HG03064 (cell line): ENCODE measurements around the gene TSC22D3.
"Not testable (repeated sequence)": the region's sequence is repeated elsewhere in the genome, so short reads cannot be mapped to it uniquely, and the experiment has no call there.

Experiments used
- ATAC-seq: cut with Tn5 transposase; IDR thresholded peaks from one replicate; pipeline ENCODE4 v1.9.1; 2021; ENCODE audit warnings: low read depth; ENCODE audit not compliant: unreplicated experiment

The TSC22D3 gene

DNA sequence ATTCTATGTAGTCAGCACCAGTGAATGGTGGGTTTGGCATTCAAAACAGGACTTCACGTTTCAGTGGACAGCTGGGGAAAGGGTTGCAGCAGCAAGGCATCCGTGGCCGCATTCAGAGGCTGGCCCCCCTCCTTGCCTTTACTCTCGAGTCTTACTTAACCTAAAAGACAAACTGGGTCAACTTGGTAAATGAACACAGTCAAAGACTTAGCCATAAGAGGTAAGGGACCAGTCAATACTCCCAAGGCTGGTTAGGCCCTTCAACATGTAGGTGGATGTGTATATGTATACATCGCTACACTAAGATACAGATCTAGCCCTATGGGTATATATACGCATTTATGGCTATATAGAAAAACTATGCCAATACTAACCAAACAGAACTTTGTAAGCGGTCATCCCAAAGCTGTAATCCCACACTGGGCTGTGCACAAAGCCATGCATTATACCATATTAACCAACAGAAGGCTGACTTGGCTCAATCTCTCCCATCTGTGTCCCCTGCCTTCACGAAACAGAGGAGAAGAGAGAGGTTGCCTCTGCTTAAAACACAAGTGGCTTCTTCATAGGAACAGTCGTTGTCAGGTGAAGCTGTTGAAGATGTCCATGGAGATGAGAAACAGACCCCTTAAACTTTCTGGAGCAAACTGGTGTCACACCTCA lies 61.9 kb downstream of the TSC22D3 start:
- ATAC-seq: no peak

- no peak for ATAC-seq
Observed at GRCh38 chrX:107713203-107713542, 62.4 kb downstream of the TSC22D3 start.

DNA sequence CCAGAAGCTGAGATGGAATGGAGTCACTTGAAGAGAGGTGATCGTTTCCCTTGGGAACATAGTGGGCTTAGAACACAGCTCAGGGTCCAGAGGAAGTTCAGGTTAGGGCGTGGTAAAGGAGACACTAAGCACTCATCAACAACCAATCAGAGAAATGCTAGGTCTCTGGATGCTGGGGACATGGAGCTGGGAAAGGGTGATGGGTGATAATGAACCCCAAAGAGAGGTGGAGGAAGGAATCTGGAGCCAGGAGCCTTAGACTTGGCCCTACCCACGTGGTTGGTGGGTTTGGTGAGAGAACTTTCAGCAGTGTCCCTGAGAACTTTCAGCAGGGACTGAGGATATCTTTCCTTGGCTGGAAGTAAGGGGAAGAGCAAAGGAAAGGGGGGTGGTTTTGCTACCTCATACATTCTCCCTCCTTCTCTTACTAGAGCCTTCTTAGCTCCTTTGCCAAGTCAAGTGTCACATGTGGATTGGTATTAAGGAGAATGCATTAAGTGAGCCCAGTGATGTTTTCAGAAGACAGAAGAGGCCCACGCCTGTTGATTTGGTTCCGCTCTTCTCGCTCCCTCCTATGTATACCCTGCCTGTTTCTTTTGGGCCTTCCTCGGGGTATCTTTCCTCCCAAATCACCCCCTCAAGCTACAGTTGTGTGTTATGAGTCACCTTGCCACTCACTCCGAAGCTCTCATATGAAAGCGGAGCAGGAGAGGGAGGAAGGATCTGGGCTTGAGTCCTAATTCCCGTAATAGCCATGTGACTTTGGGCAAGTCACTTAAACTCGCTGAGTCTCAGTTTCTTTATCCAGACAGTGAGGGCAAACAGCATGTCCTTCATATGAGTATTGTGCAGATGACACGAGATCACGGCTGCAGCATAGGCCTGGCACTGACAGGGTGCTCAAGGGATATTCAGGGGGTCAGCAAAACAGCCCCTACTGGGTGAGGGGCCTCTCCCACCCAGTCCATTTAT lies 63.1 kb downstream of the TSC22D3 start:
- ATAC-seq: no peak

GRCh38 chrX:107711521-107712181 lies 63.9 kb downstream of the TSC22D3 start:
- ATAC-seq: no peak

DNA sequence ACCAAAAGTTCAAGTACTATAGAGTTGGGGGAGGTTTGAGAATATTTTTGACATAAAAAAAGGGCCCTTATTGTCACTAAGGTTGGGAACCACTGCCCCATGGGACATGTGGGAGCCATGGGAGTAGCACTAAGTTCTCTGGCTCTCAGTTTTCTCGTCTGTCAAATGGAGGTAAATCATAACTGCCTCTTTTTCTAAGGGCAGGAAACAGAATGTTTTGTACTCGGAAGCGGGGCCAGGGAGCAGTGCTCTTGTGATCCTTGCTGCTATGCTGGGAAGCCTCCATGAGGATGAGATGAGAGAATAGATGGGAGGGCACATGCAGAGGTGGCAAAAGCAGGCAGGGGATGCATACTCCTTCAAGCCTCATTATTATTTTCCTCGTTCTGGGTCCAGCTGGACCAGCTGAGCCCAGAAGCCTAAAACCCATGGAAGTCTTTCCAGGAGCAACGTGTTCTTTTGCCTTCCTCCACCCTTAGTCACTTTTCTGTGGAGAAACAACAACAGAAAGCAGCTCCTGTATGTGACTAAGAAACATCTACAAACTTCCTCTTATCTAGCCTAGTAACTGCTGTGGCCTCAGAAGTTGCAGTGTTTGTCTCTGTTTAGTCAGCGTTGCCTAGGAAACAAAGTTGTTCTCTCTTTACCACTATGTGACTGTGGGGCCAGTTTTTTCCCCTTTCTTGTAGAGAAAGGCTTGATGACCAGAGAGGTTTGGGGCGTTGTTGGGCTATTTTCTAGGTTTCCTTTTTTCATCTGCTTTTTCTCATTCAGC lies 64.8 kb downstream of the TSC22D3 start:
- peak; percentile 90 for ATAC-seq

DNA sequence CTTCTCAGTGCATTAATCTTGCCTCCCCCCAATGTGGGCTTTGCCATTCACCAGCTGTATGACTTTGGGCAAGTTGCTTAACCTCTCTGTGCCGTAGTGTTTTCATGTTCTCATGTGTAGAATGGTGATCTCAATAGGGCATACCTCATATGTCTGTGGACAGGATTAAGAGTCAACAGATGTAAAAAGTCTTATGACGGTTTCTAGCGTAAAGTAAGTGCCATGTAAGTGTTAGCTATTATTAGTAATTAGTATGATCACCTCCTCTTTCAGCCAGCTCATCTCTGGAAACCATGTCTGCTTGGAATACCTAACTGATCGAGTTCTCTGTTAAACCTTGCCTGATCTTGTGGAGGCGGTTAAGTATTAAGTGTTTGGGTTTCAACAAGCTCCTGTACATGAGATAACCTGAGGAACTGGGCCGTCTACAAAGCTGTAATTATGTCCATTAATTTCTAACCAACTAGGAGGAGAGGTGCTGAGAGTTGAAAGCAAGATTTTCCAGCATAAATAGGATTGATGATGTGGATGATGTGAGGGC lies 66.3 kb downstream of the TSC22D3 start:
- ATAC-seq: no peak

DNA sequence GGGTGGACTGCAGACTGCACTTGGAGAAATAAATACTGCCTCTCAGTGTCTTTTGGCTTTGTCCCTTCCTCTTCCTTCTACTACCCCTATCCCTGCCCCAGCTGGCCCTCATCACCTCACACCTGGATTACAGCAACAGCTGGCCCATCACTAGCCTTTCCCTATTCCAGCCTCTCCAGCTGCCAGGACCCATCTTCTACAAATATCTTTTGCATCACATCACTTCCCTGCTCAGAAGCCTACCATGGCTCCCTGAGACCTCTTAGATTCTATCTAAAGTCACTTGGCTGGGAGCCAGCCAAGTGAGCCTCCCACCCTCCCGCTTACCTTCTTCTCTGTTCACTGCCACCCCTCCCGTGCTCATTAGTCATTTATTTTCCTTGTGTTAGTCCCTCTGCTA lies 66.8 kb downstream of the TSC22D3 start:
- no peak for ATAC-seq

- ATAC-seq: no peak
Observed at GRCh38 chrX:107707866-107708265, 67.7 kb downstream of the TSC22D3 start.

- no peak for ATAC-seq
Observed at GRCh38 chrX:107706309-107706708, 69.3 kb downstream of the TSC22D3 start.

DNA sequence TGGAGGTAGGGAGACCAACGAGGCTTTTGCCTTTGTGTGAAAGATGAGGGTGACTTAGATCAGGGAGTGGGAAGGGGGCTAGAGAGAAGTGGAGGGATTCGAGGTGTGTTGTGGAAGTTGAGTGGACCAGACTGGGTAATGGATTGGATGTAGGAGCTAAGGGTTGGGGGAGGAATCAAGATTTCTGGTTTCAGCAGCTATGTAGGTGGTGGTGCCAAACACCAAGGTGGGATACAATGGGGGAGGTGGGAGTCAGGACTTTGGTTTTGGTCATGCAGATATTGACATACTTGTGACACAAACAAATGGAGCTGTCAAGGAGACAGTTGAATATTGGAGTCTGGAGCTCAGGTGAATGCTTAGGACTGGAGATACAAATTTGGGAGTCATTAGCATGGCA lies 71.0 kb downstream of the TSC22D3 start:
- ATAC-seq: no peak

- ATAC-seq: no peak
Observed at GRCh38 chrX:107704181-107704580, 71.4 kb downstream of the TSC22D3 start.

DNA sequence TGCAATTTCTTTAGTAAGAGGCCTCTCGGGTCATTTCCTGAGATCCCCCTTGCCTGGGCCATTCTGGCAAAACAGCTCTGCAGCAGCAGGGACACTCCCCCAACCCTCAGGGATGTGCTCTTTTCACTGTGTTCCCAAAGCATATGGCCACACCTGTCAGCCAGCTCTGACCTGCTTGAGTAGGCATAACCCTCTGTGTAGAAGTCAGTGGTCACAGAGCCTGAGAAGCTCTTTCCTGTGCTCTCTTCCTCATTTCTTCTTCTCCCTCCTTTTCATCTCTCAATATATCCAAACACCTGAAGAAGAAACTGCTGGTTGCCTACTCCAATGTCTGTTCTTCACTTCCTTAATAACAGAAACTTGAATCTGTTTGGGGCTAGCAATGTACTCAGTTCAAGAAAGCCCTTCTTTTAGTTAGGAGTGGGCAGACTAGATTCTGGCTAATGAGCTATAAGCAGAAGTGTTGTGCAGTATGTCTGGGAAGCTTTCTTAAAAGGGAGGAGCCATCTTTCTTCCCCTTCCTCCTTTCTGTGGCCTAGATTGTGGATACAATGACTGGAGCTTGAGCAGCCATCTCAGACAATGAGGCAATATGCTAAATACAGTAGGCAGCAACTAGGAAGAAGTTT lies 74.0 kb downstream of the TSC22D3 start:
- ATAC-seq: peak; percentile 82

DNA sequence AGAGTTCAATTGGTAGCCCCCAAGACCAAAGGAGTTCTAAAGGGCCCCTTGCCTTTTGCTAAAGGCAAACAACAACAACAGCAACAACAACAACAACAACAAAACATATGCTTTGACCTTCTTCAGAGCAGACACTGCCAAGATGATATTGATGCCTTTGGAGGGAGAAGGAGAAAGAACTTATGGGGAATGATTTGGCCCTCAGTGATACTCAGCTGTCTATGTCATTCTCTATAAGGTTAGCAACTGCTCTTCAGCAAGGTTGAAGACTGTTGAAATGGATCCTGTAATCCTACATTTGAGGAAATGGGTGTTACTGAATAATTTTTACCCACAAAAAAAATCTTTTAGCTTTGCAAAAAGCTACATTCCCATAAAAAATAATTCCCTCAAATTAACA lies 74.8 kb downstream of the TSC22D3 start:
- no peak for ATAC-seq

- no peak for ATAC-seq
Observed at GRCh38 chrX:107700317-107700774, 75.2 kb downstream of the TSC22D3 start.

DNA sequence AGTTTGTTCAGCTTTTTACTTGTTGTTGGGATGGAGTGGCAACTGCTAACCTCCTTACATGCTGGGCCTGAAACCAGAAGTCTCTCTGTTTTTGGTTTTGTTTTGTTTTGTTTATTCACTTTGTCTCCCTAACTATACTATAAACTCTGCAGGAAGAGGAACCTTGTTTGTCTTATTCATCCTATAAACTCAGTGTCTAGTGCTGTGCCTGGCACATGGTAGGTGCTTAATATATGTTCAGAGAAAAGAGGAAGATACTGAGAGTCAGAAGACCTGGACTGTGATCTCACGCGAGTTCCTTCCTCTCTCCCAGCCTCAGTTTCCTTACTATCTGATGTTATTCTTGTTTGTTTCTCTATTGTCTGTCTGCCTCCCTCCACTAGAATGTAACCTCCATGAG lies 76.0 kb downstream of the TSC22D3 start:
- no peak for ATAC-seq

DNA sequence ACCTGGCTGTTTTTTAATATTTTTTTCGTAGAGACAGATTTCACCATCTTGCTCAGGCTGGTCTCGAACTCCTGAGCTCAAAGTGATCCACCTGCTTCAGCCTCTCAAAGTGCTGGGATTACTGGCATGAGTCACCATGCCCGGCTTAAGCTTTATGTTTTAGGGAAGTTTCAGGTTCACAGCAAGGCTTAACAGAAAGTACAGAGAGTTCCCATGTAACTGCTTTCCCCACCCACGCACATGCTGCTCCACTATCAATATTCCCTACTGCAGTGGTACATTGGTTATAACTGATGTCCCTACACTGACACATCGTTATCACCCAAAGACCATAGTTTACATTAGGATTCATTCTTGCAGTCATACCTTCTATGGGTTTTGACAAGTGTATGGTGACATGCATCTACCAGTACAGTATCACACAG lies 84.6 kb downstream of the TSC22D3 start:
- ATAC-seq: no peak

GRCh38 chrX:107687445-107687844 lies 88.1 kb downstream of the TSC22D3 start:
- no peak for ATAC-seq

GRCh38 chrX:107686792-107687191 lies 88.8 kb downstream of the TSC22D3 start:
- no peak for ATAC-seq

DNA sequence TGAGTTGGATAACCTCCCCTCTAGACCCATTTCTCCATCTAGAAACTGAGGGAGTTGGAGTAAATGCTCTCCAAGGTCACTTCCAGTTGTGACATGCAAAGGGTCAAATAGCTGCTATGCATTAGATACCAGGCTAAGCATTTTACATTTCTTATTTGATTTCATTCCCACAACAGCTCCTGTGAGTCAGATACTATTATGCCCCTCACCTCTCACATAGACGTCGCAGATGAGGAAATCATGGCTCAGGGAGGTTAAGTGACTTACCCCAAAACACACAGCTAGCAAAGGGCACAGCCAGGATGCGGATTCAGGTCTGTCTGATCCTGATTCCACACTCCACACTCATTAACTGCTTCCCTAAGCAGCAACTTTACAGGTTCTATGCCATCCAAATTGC lies 89.6 kb downstream of the TSC22D3 start:
- no peak for ATAC-seq

GRCh38 chrX:107685586-107685985 lies 90.0 kb downstream of the TSC22D3 start:
- not testable (repeated sequence) for ATAC-seq
